H1 (cell line): ENCODE data around the gene ANO9. TPM values are rescaled to one million over a fixed set of nuclear protein-coding genes. Genes with fewer than 3 reads are reported as not detected.

Source experiments
- CEBPB ChIP-seq: IDR thresholded peaks from 2 replicates; pipeline ENCODE4 v1.6.1; 2012; ENCODE audit warnings: low read depth, low read length
- CHD2 ChIP-seq: IDR thresholded peaks from 2 replicates; pipeline ENCODE4 v1.6.1; 2012; ENCODE audit warnings: low read length, improper control_type of control experiment
- GTF2F1 ChIP-seq: IDR thresholded peaks from 2 replicates; pipeline ENCODE4 v1.6.1; 2012; ENCODE audit warnings: low read depth, low read length, improper control_type of control experiment, borderline replicate concordance
- HDAC2 ChIP-seq, 2 experiments: fragments of 300-600 bp in 1 of 2; sonication (generic) in 1 of 2; IDR thresholded peaks; 2 replicates each; pipeline ENCODE4 v1.6.1; 2011 to 2012; ENCODE audit warnings: low read depth in 2 of 2, low read length in 2 of 2, mild to moderate bottlenecking in 2 of 2, moderate library complexity in 2 of 2, borderline replicate concordance in 1 of 2, inconsistent platforms in 1 of 2
- JUND ChIP-seq: IDR thresholded peaks from 2 replicates; pipeline ENCODE4 v1.6.1; 2011; ENCODE audit warnings: mild to moderate bottlenecking, improper control_type of control experiment, low read length
- KDM5A ChIP-seq: fragments of 200-600 bp; IDR thresholded peaks from 2 replicates; pipeline ENCODE4 v1.7.1; 2012; ENCODE audit warnings: mild to moderate bottlenecking, low read length, inconsistent platforms, mixed read lengths
- MAFK ChIP-seq: IDR thresholded peaks from 2 replicates; pipeline ENCODE4 v1.6.1; 2012; ENCODE audit warnings: low read depth, mild to moderate bottlenecking, improper control_type of control experiment, low read length
- RAD21 ChIP-seq, 2 experiments: IDR thresholded peaks in 1 of 2; conservative IDR thresholded peaks in 1 of 2; 2 replicates each; pipeline ENCODE4 v1.6.1; 2011; ENCODE audit warnings: low read depth in 2 of 2, low read length in 2 of 2, improper control_type of control experiment in 1 of 2, inconsistent platforms in 1 of 2, mild to moderate bottlenecking in 1 of 2, moderate library complexity in 1 of 2
- TAF1 ChIP-seq: IDR thresholded peaks from 2 replicates; pipeline ENCODE4 v1.6.1; 2011; ENCODE audit warnings: mild to moderate bottlenecking, low read depth, low read length
- TEAD4 ChIP-seq: IDR thresholded peaks from 2 replicates; pipeline ENCODE4 v1.6.1; 2012; ENCODE audit warnings: low read depth, low read length, inconsistent platforms, mixed read lengths
- polyA plus RNA-seq, 7 experiments: library from polyadenylated mRNA; depleted of rRNA in 3 of 7; stranded (reverse) in 5 of 7; unstranded in 2 of 7; fragments of >200 nt in 5 of 7; fragments of 200-250 nt in 2 of 7; gene quantifications; 1 replicate in 5 of 7; 2 replicates in 1 of 7; 4 replicates in 1 of 7; pipeline versions ENCODE4 v1.2.1 to v1.2.3, GENCODE V29; 2011 to 2013; ENCODE audit warnings: missing spikeins in 2 of 7, mixed read lengths in 2 of 7
- total RNA-seq: library from RNA; stranded (reverse); fragmentation: NEBNext Ultra II Directional; extraction: Animal tissue kit (Norgen Biotek cat#: 25700); gene quantifications from 2 replicates; pipeline ENCODE4 v1.2.1, GENCODE V29; 2021
- TF ChIP-seq, protein P1 (sequence below): fragments of 300-600 bp; sonication (generic); IDR thresholded peaks from 2 replicates; pipeline ENCODE4 v1.7.1; 2012; ENCODE audit warnings: low read length, moderate library complexity, mild to moderate bottlenecking, inconsistent platforms; ENCODE audit not compliant: insufficient replicate concordance

Gene ANO9
- total and polyA plus RNA-seq, 2 of the 8 experiments (the other 6 are each of a cell fraction or from before 2014, with no cell fraction given): 20.0 to 20.7 TPM

DNA sequence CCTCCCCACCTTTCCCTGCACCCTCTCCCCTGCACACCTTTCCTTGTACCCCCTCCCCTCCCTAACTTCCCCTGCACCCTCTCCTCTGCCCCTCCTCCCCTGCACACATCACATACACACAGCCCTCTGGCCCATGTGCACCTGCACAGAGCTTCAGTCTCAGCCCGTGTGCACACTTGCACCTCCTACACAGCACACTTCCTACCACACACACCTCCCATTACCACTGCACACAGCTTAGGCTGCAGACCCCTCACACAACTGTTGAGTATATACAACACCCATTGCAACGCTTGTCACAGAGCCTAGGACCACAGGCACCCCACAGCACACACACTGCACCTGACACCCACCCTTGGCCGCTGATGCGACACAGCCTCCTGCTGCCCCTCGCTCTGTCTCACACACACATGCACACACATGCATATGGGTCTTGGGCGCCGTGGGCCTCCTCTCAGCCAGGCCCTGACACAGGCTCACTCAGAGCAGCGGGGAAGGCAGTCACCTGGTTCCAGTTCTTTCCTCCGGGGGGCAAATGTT lies 27.4 kb downstream of the ANO9 start (continued):
- TF ChIP-seq, protein P1, sequence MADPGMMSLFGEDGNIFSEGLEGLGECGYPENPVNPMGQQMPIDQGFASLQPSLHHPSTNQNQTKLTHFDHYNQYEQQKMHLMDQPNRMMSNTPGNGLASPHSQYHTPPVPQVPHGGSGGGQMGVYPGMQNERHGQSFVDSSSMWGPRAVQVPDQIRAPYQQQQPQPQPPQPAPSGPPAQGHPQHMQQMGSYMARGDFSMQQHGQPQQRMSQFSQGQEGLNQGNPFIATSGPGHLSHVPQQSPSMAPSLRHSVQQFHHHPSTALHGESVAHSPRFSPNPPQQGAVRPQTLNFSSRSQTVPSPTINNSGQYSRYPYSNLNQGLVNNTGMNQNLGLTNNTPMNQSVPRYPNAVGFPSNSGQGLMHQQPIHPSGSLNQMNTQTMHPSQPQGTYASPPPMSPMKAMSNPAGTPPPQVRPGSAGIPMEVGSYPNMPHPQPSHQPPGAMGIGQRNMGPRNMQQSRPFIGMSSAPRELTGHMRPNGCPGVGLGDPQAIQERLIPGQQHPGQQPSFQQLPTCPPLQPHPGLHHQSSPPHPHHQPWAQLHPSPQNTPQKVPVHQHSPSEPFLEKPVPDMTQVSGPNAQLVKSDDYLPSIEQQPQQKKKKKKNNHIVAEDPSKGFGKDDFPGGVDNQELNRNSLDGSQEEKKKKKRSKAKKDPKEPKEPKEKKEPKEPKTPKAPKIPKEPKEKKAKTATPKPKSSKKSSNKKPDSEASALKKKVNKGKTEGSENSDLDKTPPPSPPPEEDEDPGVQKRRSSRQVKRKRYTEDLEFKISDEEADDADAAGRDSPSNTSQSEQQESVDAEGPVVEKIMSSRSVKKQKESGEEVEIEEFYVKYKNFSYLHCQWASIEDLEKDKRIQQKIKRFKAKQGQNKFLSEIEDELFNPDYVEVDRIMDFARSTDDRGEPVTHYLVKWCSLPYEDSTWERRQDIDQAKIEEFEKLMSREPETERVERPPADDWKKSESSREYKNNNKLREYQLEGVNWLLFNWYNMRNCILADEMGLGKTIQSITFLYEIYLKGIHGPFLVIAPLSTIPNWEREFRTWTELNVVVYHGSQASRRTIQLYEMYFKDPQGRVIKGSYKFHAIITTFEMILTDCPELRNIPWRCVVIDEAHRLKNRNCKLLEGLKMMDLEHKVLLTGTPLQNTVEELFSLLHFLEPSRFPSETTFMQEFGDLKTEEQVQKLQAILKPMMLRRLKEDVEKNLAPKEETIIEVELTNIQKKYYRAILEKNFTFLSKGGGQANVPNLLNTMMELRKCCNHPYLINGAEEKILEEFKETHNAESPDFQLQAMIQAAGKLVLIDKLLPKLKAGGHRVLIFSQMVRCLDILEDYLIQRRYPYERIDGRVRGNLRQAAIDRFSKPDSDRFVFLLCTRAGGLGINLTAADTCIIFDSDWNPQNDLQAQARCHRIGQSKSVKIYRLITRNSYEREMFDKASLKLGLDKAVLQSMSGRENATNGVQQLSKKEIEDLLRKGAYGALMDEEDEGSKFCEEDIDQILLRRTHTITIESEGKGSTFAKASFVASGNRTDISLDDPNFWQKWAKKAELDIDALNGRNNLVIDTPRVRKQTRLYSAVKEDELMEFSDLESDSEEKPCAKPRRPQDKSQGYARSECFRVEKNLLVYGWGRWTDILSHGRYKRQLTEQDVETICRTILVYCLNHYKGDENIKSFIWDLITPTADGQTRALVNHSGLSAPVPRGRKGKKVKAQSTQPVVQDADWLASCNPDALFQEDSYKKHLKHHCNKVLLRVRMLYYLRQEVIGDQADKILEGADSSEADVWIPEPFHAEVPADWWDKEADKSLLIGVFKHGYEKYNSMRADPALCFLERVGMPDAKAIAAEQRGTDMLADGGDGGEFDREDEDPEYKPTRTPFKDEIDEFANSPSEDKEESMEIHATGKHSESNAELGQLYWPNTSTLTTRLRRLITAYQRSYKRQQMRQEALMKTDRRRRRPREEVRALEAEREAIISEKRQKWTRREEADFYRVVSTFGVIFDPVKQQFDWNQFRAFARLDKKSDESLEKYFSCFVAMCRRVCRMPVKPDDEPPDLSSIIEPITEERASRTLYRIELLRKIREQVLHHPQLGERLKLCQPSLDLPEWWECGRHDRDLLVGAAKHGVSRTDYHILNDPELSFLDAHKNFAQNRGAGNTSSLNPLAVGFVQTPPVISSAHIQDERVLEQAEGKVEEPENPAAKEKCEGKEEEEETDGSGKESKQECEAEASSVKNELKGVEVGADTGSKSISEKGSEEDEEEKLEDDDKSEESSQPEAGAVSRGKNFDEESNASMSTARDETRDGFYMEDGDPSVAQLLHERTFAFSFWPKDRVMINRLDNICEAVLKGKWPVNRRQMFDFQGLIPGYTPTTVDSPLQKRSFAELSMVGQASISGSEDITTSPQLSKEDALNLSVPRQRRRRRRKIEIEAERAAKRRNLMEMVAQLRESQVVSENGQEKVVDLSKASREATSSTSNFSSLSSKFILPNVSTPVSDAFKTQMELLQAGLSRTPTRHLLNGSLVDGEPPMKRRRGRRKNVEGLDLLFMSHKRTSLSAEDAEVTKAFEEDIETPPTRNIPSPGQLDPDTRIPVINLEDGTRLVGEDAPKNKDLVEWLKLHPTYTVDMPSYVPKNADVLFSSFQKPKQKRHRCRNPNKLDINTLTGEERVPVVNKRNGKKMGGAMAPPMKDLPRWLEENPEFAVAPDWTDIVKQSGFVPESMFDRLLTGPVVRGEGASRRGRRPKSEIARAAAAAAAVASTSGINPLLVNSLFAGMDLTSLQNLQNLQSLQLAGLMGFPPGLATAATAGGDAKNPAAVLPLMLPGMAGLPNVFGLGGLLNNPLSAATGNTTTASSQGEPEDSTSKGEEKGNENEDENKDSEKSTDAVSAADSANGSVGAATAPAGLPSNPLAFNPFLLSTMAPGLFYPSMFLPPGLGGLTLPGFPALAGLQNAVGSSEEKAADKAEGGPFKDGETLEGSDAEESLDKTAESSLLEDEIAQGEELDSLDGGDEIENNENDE: no peak
- TF ChIP-seq RAD21 (IDR thresholded peaks at IDR 0.05 in 1 of 2, conservative IDR thresholded peaks at IDR 0.05 in 1 of 2; ENCODE audit: low read depth in 2 of 2, low read length in 2 of 2): no peak
- TF ChIP-seq CEBPB: no peak
- no peak for TF ChIP-seq TEAD4
- TF ChIP-seq CHD2: no peak
- TF ChIP-seq GTF2F1: no peak
- no peak for TF ChIP-seq KDM5A
- no peak for TF ChIP-seq JUND
- no peak for TF ChIP-seq TAF1
- TF ChIP-seq MAFK: no peak
- TF ChIP-seq HDAC2 (IDR thresholded peaks at IDR 0.05; ENCODE audit: borderline replicate concordance in 1 of 2, low read depth in 2 of 2, low read length in 2 of 2): no peak
